ENCODE results near the gene NOX5.
A peak's percentile ranks its signal among the peaks of the same experiment; 100 is the strongest.

Gene NOX5

GRCh38 chr15:68990992-68991500, 23.4 kb upstream of the NOX5 start:
- DNase-seq (ENCODE audit: low spot score) = peak; percentile 45

- DNase-seq (ENCODE audit: low spot score) = peak; percentile 92
Measured at GRCh38 chr15:68991723-68992122, 22.8 kb upstream of the NOX5 start.

- no peak for DNase-seq (ENCODE audit: low spot score)
Measured at GRCh38 chr15:68992696-68993095, 21.8 kb upstream of the NOX5 start.

GRCh38 chr15:68993276-68993675, 21.2 kb upstream of the NOX5 start:
- no peak for DNase-seq (ENCODE audit: low spot score)

- no peak for DNase-seq (ENCODE audit: low spot score)
Measured at GRCh38 chr15:68994149-68994548, 20.3 kb upstream of the NOX5 start.

- DNase-seq (ENCODE audit: low spot score) = no peak
Measured at GRCh38 chr15:68994981-68995761, 19.3 kb upstream of the NOX5 start.

- DNase-seq (ENCODE audit: low spot score) = no peak
Measured at GRCh38 chr15:68997050-68997449, 17.4 kb upstream of the NOX5 start.

- no peak for DNase-seq (ENCODE audit: low spot score)
Measured at GRCh38 chr15:68997930-68998777, 16.3 kb upstream of the NOX5 start.

GRCh38 chr15:68999091-68999490, 15.4 kb upstream of the NOX5 start:
- DNase-seq (ENCODE audit: low spot score) = no peak

GRCh38 chr15:69000091-69000490, 14.4 kb upstream of the NOX5 start:
- no peak for DNase-seq (ENCODE audit: low spot score)

GRCh38 chr15:69000725-69001503, 13.6 kb upstream of the NOX5 start:
- DNase-seq (ENCODE audit: low spot score) = no peak

- no peak for DNase-seq (ENCODE audit: low spot score)
Measured at GRCh38 chr15:69002783-69003182, 11.7 kb upstream of the NOX5 start.

- DNase-seq (ENCODE audit: low spot score) = no peak
Measured at GRCh38 chr15:69004011-69004410, 10.5 kb upstream of the NOX5 start.

GRCh38 chr15:69008056-69008455, 6.4 kb upstream of the NOX5 start:
- DNase-seq (ENCODE audit: low spot score) = no peak

- no peak for DNase-seq (ENCODE audit: low spot score)
Measured at GRCh38 chr15:69009341-69009740, 5.2 kb upstream of the NOX5 start.

GRCh38 chr15:69011641-69012040, 2.9 kb upstream of the NOX5 start:
- no peak for DNase-seq (ENCODE audit: low spot score)

- DNase-seq (ENCODE audit: low spot score) = no peak
Measured at GRCh38 chr15:69012761-69013364, 1.6 kb upstream of the NOX5 start.

GRCh38 chr15:69013726-69014406, 629 bp upstream of the NOX5 start:
- no peak for DNase-seq (ENCODE audit: low spot score)

GRCh38 chr15:69015591-69015990, 1.1 kb downstream of the NOX5 start:
- DNase-seq (ENCODE audit: low spot score) = no peak

GRCh38 chr15:69016021-69016595, 1.6 kb downstream of the NOX5 start:
- DNase-seq (ENCODE audit: low spot score) = no peak

GRCh38 chr15:69017978-69018377, 3.5 kb downstream of the NOX5 start:
- DNase-seq (ENCODE audit: low spot score) = no peak
